NCI-H2227 treated with DMSO at 0.1 percent for 48 hours (cell line): ENCODE data around the gene DAAM1.

ENCODE experiments used
- DNase-seq: peaks from one replicate; lab custom pipeline; 2025; lab: John Stamatoyannopoulos, UW

The DAAM1 gene

GRCh38 chr14:59292028-59292427, 103.6 kb downstream of the DAAM1 start:
- DNase-seq, result no peak

GRCh38 chr14:59292921-59293534, 104.6 kb downstream of the DAAM1 start:
- DNase-seq, result no peak

- no peak for DNase-seq
Measured at GRCh38 chr14:59293935-59294661, 105.6 kb downstream of the DAAM1 start.

GRCh38 chr14:59294662-59294992, 106.2 kb downstream of the DAAM1 start:
- no peak for DNase-seq

- no peak for DNase-seq
Measured at GRCh38 chr14:59295951-59296350, 107.5 kb downstream of the DAAM1 start.

- no peak for DNase-seq
Measured at GRCh38 chr14:59296508-59296907, 108.0 kb downstream of the DAAM1 start.

- DNase-seq, result no peak
Measured at GRCh38 chr14:59297071-59297776, 108.8 kb downstream of the DAAM1 start.

- DNase-seq, result no peak
Measured at GRCh38 chr14:59299731-59300130, 111.3 kb downstream of the DAAM1 start.

GRCh38 chr14:59301354-59301753, 112.9 kb downstream of the DAAM1 start:
- no peak for DNase-seq

- no peak for DNase-seq
Measured at GRCh38 chr14:59302313-59302712, 113.8 kb downstream of the DAAM1 start.

GRCh38 chr14:59303216-59303615, 114.7 kb downstream of the DAAM1 start:
- DNase-seq, result no peak

- DNase-seq, result no peak
Measured at GRCh38 chr14:59305231-59305630, 116.8 kb downstream of the DAAM1 start.

- DNase-seq, result no peak
Measured at GRCh38 chr14:59305836-59306555, 117.5 kb downstream of the DAAM1 start.

GRCh38 chr14:59306775-59307174, 118.3 kb downstream of the DAAM1 start:
- no peak for DNase-seq

GRCh38 chr14:59308086-59308485, 119.6 kb downstream of the DAAM1 start:
- DNase-seq, result no peak

GRCh38 chr14:59308673-59309072, 120.2 kb downstream of the DAAM1 start:
- DNase-seq, result no peak

GRCh38 chr14:59309291-59309900, 120.9 kb downstream of the DAAM1 start:
- no peak for DNase-seq

- DNase-seq, result no peak
Measured at GRCh38 chr14:59310633-59311032, 122.2 kb downstream of the DAAM1 start.

- DNase-seq, result no peak
Measured at GRCh38 chr14:59311723-59312122, 123.3 kb downstream of the DAAM1 start.

GRCh38 chr14:59313144-59313651, 124.7 kb downstream of the DAAM1 start:
- DNase-seq, result no peak

GRCh38 chr14:59313658-59314608, 125.5 kb downstream of the DAAM1 start:
- no peak for DNase-seq
